PC-3 (cell line): Measurements from ENCODE around the gene GIMD1. TPM values are rescaled to one million over a fixed set of nuclear protein-coding genes. Genes with fewer than 3 reads are reported as not detected.
A peak's percentile ranks its signal among the peaks of the same experiment; 100 is the strongest.

Source experiments
- ATAC-seq: fragments of 200-7000 bp; cut with Tn5 transposase; 2 replicates; pipeline ENCODE4 v1.9.1; 2020; ENCODE audit warnings: mild to moderate bottlenecking, moderate library complexity
- BruUV-seq: library from RNA; stranded (reverse); fragments of 400-500 nt; replicated peaks from 2 replicates; lab custom pipeline; 2021; lab: Mats Ljungman, UMichigan
- CTCF ChIA-PET: fragments of 300-600 bp; sonication (Branson Sonifier 250); formaldehyde crosslinking; loops from one replicate; lab custom pipeline; 2022; ENCODE audit warnings: antibody characterized with exemption; lab: Charles Lee
- POLR2A ChIA-PET: fragments of 300-600 bp; sonication (Branson Sonifier 250); formaldehyde crosslinking; loops from one replicate; lab custom pipeline; 2022; ENCODE audit warnings: antibody characterized with exemption; ENCODE audit not compliant: unreplicated experiment; lab: Charles Lee
- DNase-seq: peaks from one replicate; pipeline ENCODE4 v3.0.0-alpha.2; 2015
- H2AFZ ChIP-seq: fragments of 300-600 bp; sonication (generic); 2 replicates; pipeline ENCODE4 v1.6.0; 2016; ENCODE audit warnings: antibody characterized with exemption, low read length
- H3F3A ChIP-seq: fragments of 300-600 bp; sonication (generic); one replicate; pipeline ENCODE4 v1.6.0; 2017; ENCODE audit warnings: antibody characterized with exemption, low read length, control low read depth, mild to moderate bottlenecking; ENCODE audit not compliant: unreplicated experiment
- H3K27ac ChIP-seq: fragments of 300-600 bp; sonication (generic); 2 replicates; pipeline ENCODE4 v1.5.1; 2016; ENCODE audit warnings: mild to moderate bottlenecking, low read length
- H3K27me3 ChIP-seq: fragments of 300-600 bp; sonication (generic); 2 replicates; pipeline ENCODE4 v1.6.1; 2016; ENCODE audit warnings: low read length, mixed read lengths
- H3K36me3 ChIP-seq: fragments of 300-600 bp; sonication (generic); 2 replicates; pipeline ENCODE4 v1.6.1; 2016; ENCODE audit warnings: low read depth, mixed run types, low read length, mixed read lengths
- H3K4me1 ChIP-seq: fragments of 300-600 bp; sonication (generic); 2 replicates; pipeline ENCODE4 v1.5.1; 2016; ENCODE audit warnings: low read length; ENCODE audit not compliant: insufficient read depth
- H3K4me2 ChIP-seq: fragments of 300-600 bp; sonication (generic); 2 replicates; pipeline ENCODE4 v1.6.0; 2016; ENCODE audit warnings: low read length
- H3K4me3 ChIP-seq: fragments of 300-600 bp; sonication (generic); 2 replicates; pipeline ENCODE4 v1.5.1; 2016; ENCODE audit warnings: mild to moderate bottlenecking, low read length, mixed read lengths
- H3K79me2 ChIP-seq: fragments of 300-600 bp; sonication (generic); 2 replicates; pipeline ENCODE4 v1.6.1; 2017; ENCODE audit warnings: low read length, mixed read lengths
- H3K9ac ChIP-seq: fragments of 300-600 bp; sonication (generic); 2 replicates; pipeline ENCODE4 v1.6.0; 2016; ENCODE audit warnings: mild to moderate bottlenecking, low read length
- H3K9me2 ChIP-seq: fragments of 300-600 bp; sonication (generic); replicated peaks from 2 replicates; pipeline ENCODE4 v1.6.1; 2016; ENCODE audit warnings: mixed run types, low read length, mixed read lengths
- H3K9me3 ChIP-seq: fragments of 300-600 bp; sonication (generic); 2 replicates; pipeline ENCODE4 v1.6.1; 2016; ENCODE audit warnings: low read length, mixed read lengths
- H4K20me1 ChIP-seq: fragments of 300-600 bp; sonication (generic); 2 replicates; pipeline ENCODE4 v1.6.1; 2016; ENCODE audit warnings: low read length, mixed read lengths
- CTCF ChIP-seq: fragments of 300-600 bp; sonication (generic); conservative IDR thresholded peaks from 2 replicates; pipeline ENCODE4 v1.5.1; 2017; ENCODE audit warnings: antibody characterized with exemption, low read depth, mild to moderate bottlenecking, low read length
- EZH2 ChIP-seq: fragments of 300-600 bp; sonication (generic); IDR thresholded peaks from one replicate; pipeline ENCODE4 v1.6.1; 2017; ENCODE audit warnings: antibody characterized with exemption, mild to moderate bottlenecking, low read length; ENCODE audit not compliant: unreplicated experiment
- EZH2phosphoT487 ChIP-seq: fragments of 300-600 bp; sonication (generic); IDR thresholded peaks from 2 replicates; pipeline ENCODE4 v1.6.1; 2018; ENCODE audit warnings: mild to moderate bottlenecking, antibody characterized with exemption, low read length, borderline replicate concordance
- intact Hi-C: fragments of 100-400 bp; cut with micrococcal nuclease; formaldehyde crosslinking; loops from 2 replicates; pipeline ENCODE4 v1.9.0; 2023
- total RNA-seq: library from RNA; depleted of rRNA; stranded (reverse); fragments of >200 nt; gene quantifications from 2 replicates; pipeline ENCODE4 v1.2.3, GENCODE V29; 2014

Gene GIMD1
- total RNA-seq, 1 experiment from 2014 or later, result 0.22 TPM

- no peak overlapping the region for H3K4me3 ChIP-seq
- no peaks in the 10 kb centered on the region for H3K9me2 ChIP-seq
These were observed 3.0 kb downstream of the GIMD1 start for GRCh38 chr4:106365613-106366012.

GRCh38 chr4:106364282-106364681 lies 4.3 kb downstream of the GIMD1 start:
- intact Hi-C loops, result no loop called here
- H3K36me3 ChIP-seq, result no peaks in the 10 kb centered on the region
- no peaks in the 10 kb centered on the region for H3K9me3 ChIP-seq
- H3K9me2 ChIP-seq, result no peaks in the 10 kb centered on the region
- ChIA-PET POLR2A (no interaction called here), CTCF (no interaction called here)
- no TSS peak for BruUV-seq
- no peak for DNase-seq
- no peak overlapping the region for H3K4me2 ChIP-seq
- H3K4me1 ChIP-seq, result peaks cover 8% of the 10 kb centered on the region
- H3K9ac ChIP-seq, result no peak overlapping the region
- no peak overlapping the region for H2AFZ ChIP-seq
- no peaks in the 10 kb centered on the region for H3K27me3 ChIP-seq
- H3K4me3 ChIP-seq, result no peak overlapping the region
- TF ChIP-seq EZH2phosphoT487 (no peak), EZH2 (no peak), CTCF (no peak)
- no peaks in the 10 kb centered on the region for H4K20me1 ChIP-seq
- no peaks in the 10 kb centered on the region for H3K79me2 ChIP-seq
- no peaks in the 10 kb centered on the region for H3F3A ChIP-seq
- no peak for ATAC-seq
- H3K27ac ChIP-seq, result no peak overlapping the region

More at GRCh38 chr4:106365613-106366012, 3.0 kb downstream of the GIMD1 start:
- TF ChIP-seq EZH2phosphoT487, result no peak
- no peak for TF ChIP-seq CTCF
- no peak for TF ChIP-seq EZH2
- H3K4me2 ChIP-seq, result no peak overlapping the region
- no peaks in the 10 kb centered on the region for H4K20me1 ChIP-seq
- H3K27me3 ChIP-seq, result no peaks in the 10 kb centered on the region
- ChIA-PET POLR2A (interaction anchor here (0.5 to 0.6 kb wide), 2 partner anchors 131 to 249 kb away, joined by 3 read pairs; no protein-coding TSS in a partner anchor), CTCF (no interaction called here)
- H3K27ac ChIP-seq, result 0 out of 2 replicates have a peak overlapping the region, but pooled peaks have one; percentile 7
- H3K36me3 ChIP-seq, result no peaks in the 10 kb centered on the region
- no peak overlapping the region for H2AFZ ChIP-seq
- H3K9ac ChIP-seq, result no peak overlapping the region
- intact Hi-C loops, result loop anchor here (5.0 kb wide), 1 partner anchor 98 kb away; no protein-coding TSS in a partner anchor
- H3K79me2 ChIP-seq, result no peaks in the 10 kb centered on the region
- H3F3A ChIP-seq, result no peaks in the 10 kb centered on the region
- ATAC-seq, result peak; percentile 98
- BruUV-seq, result no TSS peak
- H3K4me1 ChIP-seq, result peaks cover 8% of the 10 kb centered on the region
- peak; percentile 82 for DNase-seq
- no peaks in the 10 kb centered on the region for H3K9me3 ChIP-seq

- BruUV-seq, result no TSS peak
- DNase-seq, result no peak
- Histone ChIP-seq H3K9me3 (no peaks in the 10 kb centered on the region), H3K4me1 (peaks cover 8% of the 10 kb centered on the region), H3F3A (no peaks in the 10 kb centered on the region), H3K79me2 (no peaks in the 10 kb centered on the region), H3K27ac (no peak overlapping the region), H3K4me2 (no peak overlapping the region), H3K9me2 (no peaks in the 10 kb centered on the region), H4K20me1 (no peaks in the 10 kb centered on the region), H3K36me3 (no peaks in the 10 kb centered on the region), H3K9ac (no peak overlapping the region), H2AFZ (no peak overlapping the region), H3K4me3 (no peak overlapping the region), H3K27me3 (no peaks in the 10 kb centered on the region)
- TF ChIP-seq EZH2, result no peak
- no peak for TF ChIP-seq EZH2phosphoT487
- TF ChIP-seq CTCF, result no peak
- intact Hi-C loops, result no loop called here
- POLR2A ChIA-PET, result no interaction called here
- ATAC-seq, result no peak
- CTCF ChIA-PET, result no interaction called here
These were observed 6.3 kb downstream of the GIMD1 start for GRCh38 chr4:106362086-106362825.
